ENCODE measurements around the gene GRIK4. TPM values are rescaled to one million over a fixed set of nuclear protein-coding genes. Genes with fewer than 3 reads are reported as not detected.

GRIK4 gene
- polyA plus RNA-seq, 2 donors: 0.09 to 0.12 TPM

DNA sequence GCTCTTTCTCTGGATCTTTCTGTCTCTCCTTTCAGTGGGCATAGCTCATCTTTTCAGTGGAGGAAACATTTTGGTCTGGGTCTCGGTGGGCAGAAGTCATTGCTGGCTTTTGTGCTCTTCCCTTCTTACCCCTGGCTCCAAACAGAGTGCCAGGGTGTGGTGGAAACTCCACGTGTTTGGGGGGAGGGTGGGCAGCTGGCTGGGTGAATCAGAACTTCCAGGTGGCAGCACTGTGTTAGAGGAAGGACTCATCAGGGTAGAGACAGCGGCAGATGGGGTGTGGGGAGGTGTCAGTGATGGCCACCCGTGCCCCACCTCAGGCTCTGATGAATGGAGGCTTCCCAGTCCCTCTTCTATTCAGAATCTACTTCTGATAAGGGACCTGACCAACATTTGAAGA is 114.0 kb downstream of the GRIK4 start:
- Histone ChIP-seq H3K27ac (ENCODE audit: low read depth in 2 of 2, low read length in 1 of 2) (no peak overlapping the region), H3K4me1 (ENCODE audit: control insufficient read depth in 2 of 2, insufficient read depth in 2 of 2, low read length in 1 of 2) (no peaks in the 10 kb centered on the region), H3K4me3 (ENCODE audit: low read depth in 1 of 2, low read length in 2 of 2) (no peak overlapping the region), H3K9me3 (ENCODE audit: control insufficient read depth in 2 of 2, insufficient read depth in 1 of 2, low read depth in 1 of 2, low read length in 1 of 2) (no peaks in the 10 kb centered on the region), H3K36me3 (ENCODE audit: control insufficient read depth in 2 of 2, insufficient read depth in 2 of 2, low read length in 1 of 2) (no peaks in the 10 kb centered on the region), H3K27me3 (ENCODE audit: control insufficient read depth in 1 of 2, insufficient read depth in 2 of 2, low read length in 2 of 2) (no peaks in the 10 kb centered on the region)
- 51 to 59% methylated on average over 4 of the region's 4 CpGs for WGBS, 2 donors

DNA sequence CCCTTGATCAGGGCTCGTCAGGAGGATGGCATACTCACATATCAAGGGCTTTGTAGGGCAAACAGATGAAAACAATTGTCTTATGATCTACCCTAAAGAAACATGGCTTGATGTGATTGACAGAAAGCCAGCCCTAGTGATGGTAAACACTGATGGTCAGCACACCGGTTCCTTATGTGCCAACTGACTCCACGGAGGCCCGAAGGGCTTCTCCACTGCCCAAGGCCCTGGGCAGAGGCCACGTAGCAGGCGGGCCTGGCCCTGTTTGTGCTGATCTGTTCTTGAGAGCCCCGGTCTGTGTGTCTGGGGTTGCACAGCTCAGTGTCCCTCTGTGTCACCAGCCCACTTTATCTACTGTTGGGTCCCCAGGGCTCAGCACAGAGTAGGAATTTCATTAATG is 115.2 kb downstream of the GRIK4 start:
- Histone ChIP-seq H3K4me1 (ENCODE audit: control insufficient read depth in 2 of 2, insufficient read depth in 2 of 2, low read length in 1 of 2) (no peaks in the 10 kb centered on the region), H3K27me3 (ENCODE audit: control insufficient read depth in 1 of 2, insufficient read depth in 2 of 2, low read length in 2 of 2) (no peaks in the 10 kb centered on the region), H3K4me3 (ENCODE audit: low read depth in 1 of 2, low read length in 2 of 2) (no peak overlapping the region), H3K9me3 (ENCODE audit: control insufficient read depth in 2 of 2, insufficient read depth in 1 of 2, low read depth in 1 of 2, low read length in 1 of 2) (no peaks in the 10 kb centered on the region), H3K36me3 (ENCODE audit: control insufficient read depth in 2 of 2, insufficient read depth in 2 of 2, low read length in 1 of 2) (no peaks in the 10 kb centered on the region), H3K27ac (ENCODE audit: low read depth in 2 of 2, low read length in 1 of 2) (no peak overlapping the region)
- WGBS, 2 donors: 84 to 92% methylated on average over 7 of the region's 7 CpGs

DNA sequence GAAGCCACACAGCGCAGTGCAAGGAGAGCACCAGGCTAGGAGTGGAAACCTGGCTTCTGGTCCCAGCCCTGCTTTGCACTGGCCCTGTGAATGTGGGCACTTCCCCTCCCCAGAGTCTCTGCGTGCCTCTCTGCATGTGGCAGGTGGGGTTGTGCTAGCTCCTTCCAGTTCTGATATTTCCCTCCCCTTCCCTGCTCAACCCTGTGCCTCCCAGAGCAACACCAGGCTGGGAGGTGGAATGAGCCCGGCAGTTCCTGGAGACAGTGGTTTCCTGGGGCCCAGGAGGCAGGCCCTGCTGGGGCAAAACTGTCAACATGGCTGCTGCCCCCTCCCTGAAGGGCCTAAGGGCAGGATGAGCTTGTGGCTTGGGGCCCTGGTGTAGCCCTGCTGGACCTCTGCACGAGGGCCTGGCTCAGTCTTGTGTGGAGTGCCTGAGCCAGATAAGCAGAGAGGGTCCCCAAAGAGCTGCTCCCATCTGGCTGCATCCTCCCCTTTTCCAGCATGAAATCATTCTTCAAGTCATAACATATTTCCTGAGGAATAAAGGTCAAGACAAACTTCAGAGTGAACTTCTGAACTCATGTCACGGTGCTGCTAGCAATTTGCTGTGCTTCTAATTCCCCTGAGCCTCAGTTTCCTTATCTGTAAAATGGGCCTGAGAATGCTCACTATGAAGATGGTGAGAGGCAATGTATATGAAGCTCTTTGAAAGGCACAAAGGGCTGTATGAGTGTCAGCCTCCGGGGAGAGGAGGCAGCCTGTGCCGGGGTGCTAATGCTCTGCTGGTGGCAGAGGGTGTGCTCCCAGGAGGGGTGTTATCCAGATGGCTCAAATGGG is 116.0 kb downstream of the GRIK4 start:
- H3K27me3 ChIP-seq (ENCODE audit: control insufficient read depth in 1 of 2, insufficient read depth in 2 of 2, low read length in 2 of 2): no peaks in the 10 kb centered on the region
- no peak overlapping the region for H3K27ac ChIP-seq (ENCODE audit: low read depth in 2 of 2, low read length in 1 of 2)
- H3K9me3 ChIP-seq (ENCODE audit: control insufficient read depth in 2 of 2, insufficient read depth in 1 of 2, low read depth in 1 of 2, low read length in 1 of 2): no peaks in the 10 kb centered on the region
- no peaks in the 10 kb centered on the region for H3K4me1 ChIP-seq (ENCODE audit: control insufficient read depth in 2 of 2, insufficient read depth in 2 of 2, low read length in 1 of 2)
- H3K36me3 ChIP-seq (ENCODE audit: control insufficient read depth in 2 of 2, insufficient read depth in 2 of 2, low read length in 1 of 2): no peaks in the 10 kb centered on the region
- 70 to 71% methylated on average over 7 of the region's 7 CpGs for WGBS, 2 donors
- H3K4me3 ChIP-seq (ENCODE audit: low read depth in 1 of 2, low read length in 2 of 2): no peak overlapping the region

DNA sequence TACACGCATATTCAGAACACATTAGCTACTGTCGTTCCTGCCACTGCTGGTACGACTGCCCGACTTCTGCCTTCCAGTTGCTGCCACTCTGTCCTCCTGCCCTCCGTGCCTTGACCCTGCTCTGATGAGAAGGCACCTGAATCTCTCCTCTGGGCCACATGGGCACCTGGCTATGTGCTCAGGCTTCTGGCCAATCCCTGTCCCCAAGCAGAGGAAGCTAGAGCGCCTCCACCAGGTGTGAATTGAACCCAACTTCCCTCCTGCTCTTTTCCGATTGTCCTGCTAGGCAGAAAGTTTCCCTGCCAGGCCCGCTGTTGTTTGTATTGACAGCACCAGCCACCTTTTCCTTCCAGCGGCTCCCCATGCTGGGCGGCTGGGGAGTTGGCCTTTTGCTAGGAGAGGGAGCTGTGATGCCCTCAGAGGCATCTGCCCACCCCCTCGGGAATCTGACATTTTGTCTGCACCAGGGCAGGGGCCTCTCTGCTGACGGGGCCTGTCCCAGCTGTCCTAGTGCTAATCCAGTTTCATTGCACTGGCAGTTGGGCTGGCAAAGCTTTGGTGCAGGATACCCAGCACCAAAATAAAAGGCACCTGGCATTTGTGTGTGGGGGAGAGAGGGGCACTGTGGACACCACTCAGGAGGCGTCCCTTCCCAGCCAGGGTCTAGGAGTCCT is 118.0 kb downstream of the GRIK4 start:
- H3K9me3 ChIP-seq (ENCODE audit: control insufficient read depth in 2 of 2, insufficient read depth in 1 of 2, low read depth in 1 of 2, low read length in 1 of 2): no peaks in the 10 kb centered on the region
- H3K4me3 ChIP-seq (ENCODE audit: low read depth in 1 of 2, low read length in 2 of 2): no peak overlapping the region
- no peak overlapping the region for H3K27ac ChIP-seq (ENCODE audit: low read depth in 2 of 2, low read length in 1 of 2)
- no peaks in the 10 kb centered on the region for H3K27me3 ChIP-seq (ENCODE audit: control insufficient read depth in 1 of 2, insufficient read depth in 2 of 2, low read length in 2 of 2)
- H3K4me1 ChIP-seq (ENCODE audit: control insufficient read depth in 2 of 2, insufficient read depth in 2 of 2, low read length in 1 of 2): no peaks in the 10 kb centered on the region
- no peaks in the 10 kb centered on the region for H3K36me3 ChIP-seq (ENCODE audit: control insufficient read depth in 2 of 2, insufficient read depth in 2 of 2, low read length in 1 of 2)
- WGBS, 2 donors: 79 to 81% methylated on average over 13 of the region's 13 CpGs

DNA sequence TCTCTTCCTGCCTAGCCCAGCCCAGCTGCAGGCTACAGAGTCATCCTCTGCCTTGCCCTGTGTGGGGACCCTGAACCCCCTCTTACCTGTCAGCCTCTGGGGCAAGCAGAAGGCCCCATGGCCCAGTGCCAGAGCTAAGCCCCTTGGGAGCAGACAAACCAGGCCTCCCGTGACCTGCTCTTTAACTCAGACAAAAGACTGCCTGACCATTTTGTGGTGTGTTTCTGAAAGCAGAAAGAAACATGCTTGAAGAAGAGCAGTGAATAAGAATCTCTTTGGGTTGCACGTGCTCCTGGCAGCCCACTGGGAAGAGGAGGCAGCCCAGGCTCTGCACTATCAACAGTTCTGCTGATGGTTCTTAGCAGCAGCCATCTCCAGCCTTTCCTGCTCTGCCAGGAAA is 118.6 kb downstream of the GRIK4 start:
- H3K27me3 ChIP-seq (ENCODE audit: control insufficient read depth in 1 of 2, insufficient read depth in 2 of 2, low read length in 2 of 2): no peaks in the 10 kb centered on the region

DNA sequence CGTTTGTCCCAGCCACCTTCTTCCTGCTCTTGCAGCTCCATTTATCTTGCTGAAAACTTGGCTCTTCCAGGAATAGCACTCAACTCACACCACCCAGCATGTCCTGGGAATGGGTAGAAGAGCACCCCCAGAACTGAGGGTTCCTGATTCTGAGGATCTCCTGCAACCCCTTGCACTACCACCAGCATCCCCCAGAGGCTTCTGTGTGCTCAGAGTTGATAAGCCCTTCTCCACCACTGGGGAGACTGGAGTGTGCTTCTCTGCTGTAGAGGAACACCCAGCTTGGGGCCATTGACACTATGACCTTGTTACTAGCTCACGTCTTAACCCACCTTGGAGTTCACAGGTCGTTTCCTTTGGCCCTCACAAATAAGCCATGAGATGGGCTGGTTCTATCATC is 121.0 kb downstream of the GRIK4 start:
- no peak overlapping the region for H3K27ac ChIP-seq (ENCODE audit: low read depth in 2 of 2, low read length in 1 of 2)
- 59 to 74% methylated on average over 3 of the region's 3 CpGs for WGBS, 2 donors
- no peaks in the 10 kb centered on the region for H3K27me3 ChIP-seq (ENCODE audit: control insufficient read depth in 1 of 2, insufficient read depth in 2 of 2, low read length in 2 of 2)
- H3K4me1 ChIP-seq (ENCODE audit: control insufficient read depth in 2 of 2, insufficient read depth in 2 of 2, low read length in 1 of 2): peaks cover 0 to 2% of the 10 kb centered on the region in 2 donors
- no peaks in the 10 kb centered on the region for H3K36me3 ChIP-seq (ENCODE audit: control insufficient read depth in 2 of 2, insufficient read depth in 2 of 2, low read length in 1 of 2)
- H3K4me3 ChIP-seq (ENCODE audit: low read depth in 1 of 2, low read length in 2 of 2): no peak overlapping the region
- no peaks in the 10 kb centered on the region for H3K9me3 ChIP-seq (ENCODE audit: control insufficient read depth in 2 of 2, insufficient read depth in 1 of 2, low read depth in 1 of 2, low read length in 1 of 2)

More for the DNA sequence above, 118.6 kb downstream of the GRIK4 start:
- Histone ChIP-seq H3K4me1 (ENCODE audit: control insufficient read depth in 2 of 2, insufficient read depth in 2 of 2, low read length in 1 of 2) (peaks cover 0 to under 1% of the 10 kb centered on the region in 2 donors), H3K27ac (ENCODE audit: low read depth in 2 of 2, low read length in 1 of 2) (no peak overlapping the region), H3K9me3 (ENCODE audit: control insufficient read depth in 2 of 2, insufficient read depth in 1 of 2, low read depth in 1 of 2, low read length in 1 of 2) (no peaks in the 10 kb centered on the region), H3K4me3 (ENCODE audit: low read depth in 1 of 2, low read length in 2 of 2) (no peak overlapping the region), H3K36me3 (ENCODE audit: control insufficient read depth in 2 of 2, insufficient read depth in 2 of 2, low read length in 1 of 2) (no peaks in the 10 kb centered on the region)
- 57 to 61% methylated on average over 2 of the region's 2 CpGs for WGBS, 2 donors

DNA sequence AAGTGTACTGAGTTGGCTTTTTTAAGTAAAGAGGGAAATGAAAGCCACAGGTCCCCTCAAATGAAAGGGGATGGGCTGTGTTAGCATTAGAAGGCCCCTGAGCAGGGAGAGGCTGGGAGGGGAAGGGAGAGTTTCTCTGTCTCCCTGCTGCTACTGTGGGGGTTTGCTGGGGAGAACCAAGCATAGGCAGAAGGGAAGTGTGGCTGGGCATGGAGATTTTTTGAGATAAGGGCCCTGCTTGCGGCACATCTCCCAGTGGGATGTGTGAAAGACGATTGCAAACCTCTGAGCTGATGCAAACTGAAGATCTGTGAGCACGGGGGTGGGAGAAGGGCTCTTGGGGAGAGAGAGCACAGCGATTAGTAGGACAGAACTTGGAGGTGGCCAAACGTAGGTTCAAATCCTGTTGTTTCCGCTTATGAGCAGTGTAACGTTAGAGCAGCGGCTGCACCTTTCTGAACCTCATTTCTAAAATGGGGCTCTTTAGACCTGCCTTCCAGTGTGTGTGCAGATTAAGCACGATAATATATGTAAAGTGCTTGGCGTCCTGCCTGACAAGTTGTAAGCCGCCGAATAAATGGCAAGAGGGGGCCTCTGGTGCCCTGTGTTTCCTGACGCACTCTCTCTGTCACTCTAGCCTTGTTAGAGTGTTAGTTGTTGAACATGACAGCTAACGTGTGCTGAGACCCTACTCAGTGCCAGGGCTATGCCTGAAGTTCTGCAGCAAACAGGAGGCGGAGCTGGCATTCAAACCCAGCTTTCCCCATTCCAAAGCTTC is 122.3 kb downstream of the GRIK4 start:
- Histone ChIP-seq H3K27me3 (ENCODE audit: control insufficient read depth in 1 of 2, insufficient read depth in 2 of 2, low read length in 2 of 2) (no peaks in the 10 kb centered on the region), H3K27ac (ENCODE audit: low read depth in 2 of 2, low read length in 1 of 2) (no peak overlapping the region), H3K9me3 (ENCODE audit: control insufficient read depth in 2 of 2, insufficient read depth in 1 of 2, low read depth in 1 of 2, low read length in 1 of 2) (no peaks in the 10 kb centered on the region), H3K36me3 (ENCODE audit: control insufficient read depth in 2 of 2, insufficient read depth in 2 of 2, low read length in 1 of 2) (no peaks in the 10 kb centered on the region), H3K4me1 (ENCODE audit: control insufficient read depth in 2 of 2, insufficient read depth in 2 of 2, low read length in 1 of 2) (peaks cover 0 to 2% of the 10 kb centered on the region in 2 donors), H3K4me3 (ENCODE audit: low read depth in 1 of 2, low read length in 2 of 2) (no peak overlapping the region)
- 68% methylated on average over 15 of the region's 15 CpGs for WGBS, 2 donors

DNA sequence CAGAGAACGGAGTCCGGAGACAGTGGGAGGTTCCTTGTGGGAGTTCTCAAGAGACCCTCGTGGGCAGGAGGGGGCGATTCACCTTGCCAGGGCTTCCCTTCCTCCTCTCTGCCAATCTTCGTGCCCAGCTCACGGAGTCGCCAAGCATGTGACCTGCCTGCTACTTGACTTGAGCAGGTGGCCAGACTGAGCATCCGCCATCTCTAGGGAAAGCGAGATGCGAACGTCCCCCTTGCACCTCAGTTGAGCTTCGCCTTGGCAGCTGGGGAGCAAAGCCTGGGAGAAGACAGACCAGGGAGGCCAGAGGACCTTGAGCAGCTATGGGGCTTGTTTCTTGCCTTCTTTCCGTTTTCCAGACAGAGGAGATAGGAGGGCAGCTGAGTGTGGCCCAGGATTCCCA is 123.2 kb downstream of the GRIK4 start:
- Histone ChIP-seq H3K4me1 (ENCODE audit: control insufficient read depth in 2 of 2, insufficient read depth in 2 of 2, low read length in 1 of 2) (peaks cover 0 to 2% of the 10 kb centered on the region in 2 donors), H3K27me3 (ENCODE audit: control insufficient read depth in 1 of 2, insufficient read depth in 2 of 2, low read length in 2 of 2) (no peaks in the 10 kb centered on the region), H3K4me3 (ENCODE audit: low read depth in 1 of 2, low read length in 2 of 2) (no peak overlapping the region), H3K27ac (ENCODE audit: low read depth in 2 of 2, low read length in 1 of 2) (no peak overlapping the region), H3K36me3 (ENCODE audit: control insufficient read depth in 2 of 2, insufficient read depth in 2 of 2, low read length in 1 of 2) (no peaks in the 10 kb centered on the region), H3K9me3 (ENCODE audit: control insufficient read depth in 2 of 2, insufficient read depth in 1 of 2, low read depth in 1 of 2, low read length in 1 of 2) (no peaks in the 10 kb centered on the region)
- WGBS, 2 donors: 81 to 87% methylated on average over 13 of the region's 13 CpGs

DNA sequence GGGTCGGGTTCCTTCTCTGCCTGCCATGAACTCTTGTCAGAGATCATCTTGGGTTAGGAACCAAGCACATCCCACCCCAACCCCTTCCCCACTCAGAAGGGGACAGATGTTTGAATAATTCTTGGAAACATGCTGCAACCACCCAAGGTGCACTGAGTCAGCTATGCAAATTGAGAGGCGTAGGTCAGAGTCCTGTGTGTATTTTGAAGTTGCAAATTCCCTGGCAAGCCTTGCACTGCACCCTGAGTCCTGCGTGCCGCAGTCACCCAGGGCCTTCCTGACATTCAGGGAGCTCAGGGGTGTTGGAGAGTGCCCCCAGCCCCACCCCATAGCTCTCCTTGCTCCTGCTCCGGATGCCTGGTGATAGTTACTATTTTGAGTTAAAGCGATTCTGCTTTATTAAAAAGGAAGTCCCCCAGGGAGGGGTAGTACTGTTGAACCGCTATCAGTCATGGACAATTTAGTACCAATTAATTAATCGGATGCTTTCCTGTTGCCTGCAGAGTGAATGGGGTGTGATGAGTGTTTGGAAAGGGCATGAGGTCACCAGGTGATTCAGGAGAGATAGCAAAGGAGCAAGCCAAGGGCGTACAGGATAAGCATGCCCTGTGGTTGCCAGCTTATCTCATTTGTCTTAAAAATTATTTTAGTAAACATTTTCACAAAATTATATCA is 123.7 kb downstream of the GRIK4 start:
- Histone ChIP-seq H3K27me3 (ENCODE audit: control insufficient read depth in 1 of 2, insufficient read depth in 2 of 2, low read length in 2 of 2) (no peaks in the 10 kb centered on the region), H3K36me3 (ENCODE audit: control insufficient read depth in 2 of 2, insufficient read depth in 2 of 2, low read length in 1 of 2) (no peaks in the 10 kb centered on the region), H3K27ac (ENCODE audit: low read depth in 2 of 2, low read length in 1 of 2) (no peak overlapping the region), H3K4me1 (ENCODE audit: control insufficient read depth in 2 of 2, insufficient read depth in 2 of 2, low read length in 1 of 2) (peaks cover 0 to 2% of the 10 kb centered on the region in 2 donors), H3K9me3 (ENCODE audit: control insufficient read depth in 2 of 2, insufficient read depth in 1 of 2, low read depth in 1 of 2, low read length in 1 of 2) (no peaks in the 10 kb centered on the region), H3K4me3 (ENCODE audit: low read depth in 1 of 2, low read length in 2 of 2) (no peak overlapping the region)
- 49 to 51% methylated on average over 9 of the region's 9 CpGs for WGBS, 2 donors
